GM23338 (cell line): ENCODE measurements around the gene ANKRD34B. TPM values are rescaled to one million over a fixed set of nuclear protein-coding genes. Genes with fewer than 3 reads are reported as not detected.

ENCODE experiments used
- ATAC-seq: fragments of 200-7000 bp; cut with Tn5 transposase; 3 replicates; pipeline ENCODE4 v1.9.1; 2020
- DNase-seq: peaks from one replicate; pipeline ENCODE4 v3.0.0-alpha.2; 2015; ENCODE audit warnings: low spot score
- H2AFZ ChIP-seq: fragments of 200-600 bp; sonication (generic); 2 replicates; pipeline ENCODE4 v1.8.0; 2016; ENCODE audit warnings: antibody characterized with exemption, mild to moderate bottlenecking, moderate library complexity
- H3F3A ChIP-seq: fragments of 200-600 bp; sonication (generic); replicated peaks from 2 replicates; pipeline ENCODE4 v1.8.0; 2017; ENCODE audit warnings: antibody characterized with exemption, mixed run types, low read depth
- H3K27ac ChIP-seq: fragments of 200-600 bp; sonication (generic); 2 replicates; pipeline ENCODE4 v1.6.1; 2016; ENCODE audit warnings: low read depth
- H3K27me3 ChIP-seq: fragments of 200-600 bp; sonication (generic); 2 replicates; pipeline ENCODE4 v1.8.0; 2016; ENCODE audit warnings: mild to moderate bottlenecking, mixed run types, moderate library complexity; ENCODE audit not compliant: insufficient read depth
- H3K36me3 ChIP-seq: fragments of 200-600 bp; sonication (generic); 2 replicates; pipeline ENCODE4 v1.8.0; 2016; ENCODE audit warnings: mild to moderate bottlenecking; ENCODE audit not compliant: insufficient read depth
- H3K4me1 ChIP-seq: fragments of 200-600 bp; sonication (generic); 2 replicates; pipeline ENCODE4 v1.8.0; 2016; ENCODE audit warnings: mild to moderate bottlenecking, moderate library complexity; ENCODE audit not compliant: insufficient read depth
- H3K4me2 ChIP-seq: fragments of 200-600 bp; sonication (generic); 2 replicates; pipeline ENCODE4 v1.7.1; 2017; ENCODE audit warnings: mixed run types
- H3K4me3 ChIP-seq: fragments of 200-600 bp; sonication (generic); 2 replicates; pipeline ENCODE4 v1.6.1; 2016; ENCODE audit warnings: mixed run types
- H3K79me2 ChIP-seq: fragments of 200-600 bp; sonication (generic); replicated peaks from 2 replicates; pipeline ENCODE4 v1.8.0; 2017; ENCODE audit warnings: mild to moderate bottlenecking; ENCODE audit not compliant: insufficient read depth
- H3K9me2 ChIP-seq: fragments of 200-600 bp; sonication (generic); 2 replicates; pipeline ENCODE4 v1.8.0; 2017; ENCODE audit not compliant: insufficient read depth
- H4K20me1 ChIP-seq: fragments of 200-600 bp; sonication (generic); replicated peaks from 2 replicates; pipeline ENCODE4 v1.8.0; 2017; ENCODE audit warnings: mild to moderate bottlenecking; ENCODE audit not compliant: insufficient read depth
- H3K27ac Mint-ChIP-seq: 2 replicates; pipeline ENCODE4 v1.8.0; 2020; ENCODE audit warnings: inconsistent platforms, mild to moderate bottlenecking, moderate library complexity, mixed read lengths
- H3K27me3 Mint-ChIP-seq: 3 replicates; pipeline ENCODE4 v1.8.0; 2022; ENCODE audit warnings: low read depth, mild to moderate bottlenecking, moderate library complexity, mixed read lengths, inconsistent platforms; ENCODE audit not compliant: insufficient read depth, poor library complexity
- H3K36me3 Mint-ChIP-seq: 3 replicates; pipeline ENCODE4 v1.8.0; 2021; ENCODE audit warnings: low read depth, mild to moderate bottlenecking, inconsistent platforms, moderate library complexity, mixed read lengths
- H3K4me1 Mint-ChIP-seq: 3 replicates; pipeline ENCODE4 v1.8.0; 2020; ENCODE audit warnings: mild to moderate bottlenecking, inconsistent platforms, mixed read lengths
- H3K4me3 Mint-ChIP-seq: 3 replicates; pipeline ENCODE4 v1.8.0; 2021; ENCODE audit warnings: moderate library complexity, mild to moderate bottlenecking, inconsistent platforms, mixed read lengths
- H3K9me3 Mint-ChIP-seq: 3 replicates; pipeline ENCODE4 v1.8.0; 2020; ENCODE audit warnings: moderate library complexity, mild to moderate bottlenecking, inconsistent platforms, mixed read lengths
- CREB1 ChIP-seq: fragments of 250-450 bp; sonication (Bioruptor Pico); IDR thresholded peaks from 2 replicates; pipeline ENCODE4 v1.5.0; 2020; ENCODE audit warnings: low read depth, mild to moderate bottlenecking, moderate library complexity
- ETS1 ChIP-seq: IDR thresholded peaks from 2 replicates; pipeline ENCODE4 v1.6.1; 2016; ENCODE audit warnings: antibody characterized with exemption
- EZH2 ChIP-seq: fragments of 200-600 bp; sonication (generic); IDR thresholded peaks from one replicate; pipeline ENCODE4 v1.8.0; 2017; ENCODE audit warnings: antibody characterized with exemption, mild to moderate bottlenecking, low read depth; ENCODE audit not compliant: unreplicated experiment
- EZH2phosphoT487 ChIP-seq: fragments of 200-600 bp; sonication (generic); IDR thresholded peaks from one replicate; pipeline ENCODE4 v1.8.1; 2018; ENCODE audit warnings: antibody characterized with exemption; ENCODE audit not compliant: unreplicated experiment
- JUNB ChIP-seq: IDR thresholded peaks from one replicate; pipeline ENCODE4 v1.6.1; 2016; ENCODE audit warnings: antibody characterized with exemption; ENCODE audit not compliant: unreplicated experiment
- NANOG ChIP-seq: IDR thresholded peaks from 2 replicates; pipeline ENCODE4 v1.6.1; 2016; ENCODE audit warnings: antibody characterized with exemption, borderline replicate concordance
- POLR2AphosphoS5 ChIP-seq: IDR thresholded peaks from 2 replicates; pipeline ENCODE4 v1.6.1; 2016; ENCODE audit warnings: antibody characterized with exemption, low read depth
- STAT1 ChIP-seq: IDR thresholded peaks from one replicate; pipeline ENCODE4 v1.6.1; 2016; ENCODE audit warnings: antibody characterized with exemption; ENCODE audit not compliant: unreplicated experiment
- ZNF114 ChIP-seq: fragments of 250-450 bp; sonication (Bioruptor Pico); IDR thresholded peaks from 2 replicates; pipeline ENCODE4 v1.5.0; 2020; ENCODE audit warnings: mild to moderate bottlenecking, moderate library complexity
- ZNF331 ChIP-seq: fragments of 250-450 bp; sonication (Bioruptor Pico); IDR thresholded peaks from 2 replicates; pipeline ENCODE4 v1.5.0; 2020; ENCODE audit warnings: low read depth, mild to moderate bottlenecking, moderate library complexity
- polyA plus RNA-seq: library from polyadenylated mRNA; unstranded; fragments of >200 nt; fragmentation: Nextera tagmentation; extraction: Ambion mirVana; gene quantifications from 2 replicates; pipeline ENCODE4 v1.2.1, GENCODE V29; 2016
- total RNA-seq: library from RNA; depleted of rRNA; stranded (reverse); fragments of >200 nt; shearing (Covaris generic); gene quantifications from 2 replicates; pipeline ENCODE4 v1.2.3, GENCODE V29; 2014
- TF ChIP-seq, protein P1 (sequence below): IDR thresholded peaks from one replicate; pipeline ENCODE4 v1.6.1; 2018; ENCODE audit warnings: antibody characterized with exemption; ENCODE audit not compliant: unreplicated experiment
- TF ChIP-seq, protein P2 (sequence below), 2 experiments: fragments of 200-600 bp in 1 of 2; sonication (generic) in 1 of 2; conservative IDR thresholded peaks; 2 replicates each; pipeline versions ENCODE4 v1.5.1 to v1.6.1; 2016 to 2017; ENCODE audit warnings: antibody characterized with exemption in 2 of 2, low read depth in 2 of 2, mild to moderate bottlenecking in 2 of 2, moderate library complexity in 1 of 2
- TF ChIP-seq, protein P3 (sequence below): fragments of 250-450 bp; sonication (Bioruptor Pico); IDR thresholded peaks from 2 replicates; pipeline ENCODE4 v1.5.0; 2020; ENCODE audit warnings: mild to moderate bottlenecking, moderate library complexity

Gene ANKRD34B
- total and polyA plus RNA-seq, 2 experiments from 2014 or later: 1.6 to 2.9 TPM

- H3K9me2 ChIP-seq: no peaks in the 10 kb centered on the region
- no peaks in the 10 kb centered on the region for H3K36me3 ChIP-seq
- DNase-seq (peak; percentile 54), ATAC-seq (peak; percentile 39)
- peaks cover 13% of the 10 kb centered on the region for H3K4me1 Mint-ChIP-seq
- H3K36me3 Mint-ChIP-seq: no peaks in the 10 kb centered on the region; the same call in 2 of the 3 replicates
- no peaks in the 10 kb centered on the region for H4K20me1 ChIP-seq
- peaks cover 5% of the 10 kb centered on the region; the same call in 1 of the 2 replicates for H3K4me1 ChIP-seq
- H3K4me3 ChIP-seq: peak overlapping the region; percentile 79
- no peaks in the 10 kb centered on the region; the same call in 2 of the 3 replicates for H3K9me3 Mint-ChIP-seq
- H3K4me2 ChIP-seq: peak overlapping the region; percentile 93
- peak overlapping the region; percentile 77 for H3K4me3 Mint-ChIP-seq
- peaks cover 59% of the 10 kb centered on the region for H3K27me3 ChIP-seq
- H2AFZ ChIP-seq: peak overlapping the region; percentile 96
- H3K79me2 ChIP-seq: no peaks in the 10 kb centered on the region
- peaks cover 8% of the 10 kb centered on the region; the same call in 1 of the 2 replicates for H3F3A ChIP-seq
- peaks cover 36% of the 10 kb centered on the region for H3K27me3 Mint-ChIP-seq
- TF ChIP-seq EZH2phosphoT487 (no peak), EZH2 (no peak), STAT1 (no peak), CREB1 (CRISPR knock-in tag) (no peak), ZNF114 (CRISPR knock-in tag) (no peak), JUNB (no peak), ETS1 (no peak), POLR2AphosphoS5 (no peak), ZNF331 (CRISPR knock-in tag) (no peak), NANOG (no peak)
- TF ChIP-seq, protein P1, sequence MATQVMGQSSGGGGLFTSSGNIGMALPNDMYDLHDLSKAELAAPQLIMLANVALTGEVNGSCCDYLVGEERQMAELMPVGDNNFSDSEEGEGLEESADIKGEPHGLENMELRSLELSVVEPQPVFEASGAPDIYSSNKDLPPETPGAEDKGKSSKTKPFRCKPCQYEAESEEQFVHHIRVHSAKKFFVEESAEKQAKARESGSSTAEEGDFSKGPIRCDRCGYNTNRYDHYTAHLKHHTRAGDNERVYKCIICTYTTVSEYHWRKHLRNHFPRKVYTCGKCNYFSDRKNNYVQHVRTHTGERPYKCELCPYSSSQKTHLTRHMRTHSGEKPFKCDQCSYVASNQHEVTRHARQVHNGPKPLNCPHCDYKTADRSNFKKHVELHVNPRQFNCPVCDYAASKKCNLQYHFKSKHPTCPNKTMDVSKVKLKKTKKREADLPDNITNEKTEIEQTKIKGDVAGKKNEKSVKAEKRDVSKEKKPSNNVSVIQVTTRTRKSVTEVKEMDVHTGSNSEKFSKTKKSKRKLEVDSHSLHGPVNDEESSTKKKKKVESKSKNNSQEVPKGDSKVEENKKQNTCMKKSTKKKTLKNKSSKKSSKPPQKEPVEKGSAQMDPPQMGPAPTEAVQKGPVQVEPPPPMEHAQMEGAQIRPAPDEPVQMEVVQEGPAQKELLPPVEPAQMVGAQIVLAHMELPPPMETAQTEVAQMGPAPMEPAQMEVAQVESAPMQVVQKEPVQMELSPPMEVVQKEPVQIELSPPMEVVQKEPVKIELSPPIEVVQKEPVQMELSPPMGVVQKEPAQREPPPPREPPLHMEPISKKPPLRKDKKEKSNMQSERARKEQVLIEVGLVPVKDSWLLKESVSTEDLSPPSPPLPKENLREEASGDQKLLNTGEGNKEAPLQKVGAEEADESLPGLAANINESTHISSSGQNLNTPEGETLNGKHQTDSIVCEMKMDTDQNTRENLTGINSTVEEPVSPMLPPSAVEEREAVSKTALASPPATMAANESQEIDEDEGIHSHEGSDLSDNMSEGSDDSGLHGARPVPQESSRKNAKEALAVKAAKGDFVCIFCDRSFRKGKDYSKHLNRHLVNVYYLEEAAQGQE: no peak
- TF ChIP-seq, protein P2, sequence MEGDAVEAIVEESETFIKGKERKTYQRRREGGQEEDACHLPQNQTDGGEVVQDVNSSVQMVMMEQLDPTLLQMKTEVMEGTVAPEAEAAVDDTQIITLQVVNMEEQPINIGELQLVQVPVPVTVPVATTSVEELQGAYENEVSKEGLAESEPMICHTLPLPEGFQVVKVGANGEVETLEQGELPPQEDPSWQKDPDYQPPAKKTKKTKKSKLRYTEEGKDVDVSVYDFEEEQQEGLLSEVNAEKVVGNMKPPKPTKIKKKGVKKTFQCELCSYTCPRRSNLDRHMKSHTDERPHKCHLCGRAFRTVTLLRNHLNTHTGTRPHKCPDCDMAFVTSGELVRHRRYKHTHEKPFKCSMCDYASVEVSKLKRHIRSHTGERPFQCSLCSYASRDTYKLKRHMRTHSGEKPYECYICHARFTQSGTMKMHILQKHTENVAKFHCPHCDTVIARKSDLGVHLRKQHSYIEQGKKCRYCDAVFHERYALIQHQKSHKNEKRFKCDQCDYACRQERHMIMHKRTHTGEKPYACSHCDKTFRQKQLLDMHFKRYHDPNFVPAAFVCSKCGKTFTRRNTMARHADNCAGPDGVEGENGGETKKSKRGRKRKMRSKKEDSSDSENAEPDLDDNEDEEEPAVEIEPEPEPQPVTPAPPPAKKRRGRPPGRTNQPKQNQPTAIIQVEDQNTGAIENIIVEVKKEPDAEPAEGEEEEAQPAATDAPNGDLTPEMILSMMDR (conservative IDR thresholded peaks at IDR 0.05; ENCODE audit: low read depth in 2 of 2): no peak
- TF ChIP-seq, protein P3, sequence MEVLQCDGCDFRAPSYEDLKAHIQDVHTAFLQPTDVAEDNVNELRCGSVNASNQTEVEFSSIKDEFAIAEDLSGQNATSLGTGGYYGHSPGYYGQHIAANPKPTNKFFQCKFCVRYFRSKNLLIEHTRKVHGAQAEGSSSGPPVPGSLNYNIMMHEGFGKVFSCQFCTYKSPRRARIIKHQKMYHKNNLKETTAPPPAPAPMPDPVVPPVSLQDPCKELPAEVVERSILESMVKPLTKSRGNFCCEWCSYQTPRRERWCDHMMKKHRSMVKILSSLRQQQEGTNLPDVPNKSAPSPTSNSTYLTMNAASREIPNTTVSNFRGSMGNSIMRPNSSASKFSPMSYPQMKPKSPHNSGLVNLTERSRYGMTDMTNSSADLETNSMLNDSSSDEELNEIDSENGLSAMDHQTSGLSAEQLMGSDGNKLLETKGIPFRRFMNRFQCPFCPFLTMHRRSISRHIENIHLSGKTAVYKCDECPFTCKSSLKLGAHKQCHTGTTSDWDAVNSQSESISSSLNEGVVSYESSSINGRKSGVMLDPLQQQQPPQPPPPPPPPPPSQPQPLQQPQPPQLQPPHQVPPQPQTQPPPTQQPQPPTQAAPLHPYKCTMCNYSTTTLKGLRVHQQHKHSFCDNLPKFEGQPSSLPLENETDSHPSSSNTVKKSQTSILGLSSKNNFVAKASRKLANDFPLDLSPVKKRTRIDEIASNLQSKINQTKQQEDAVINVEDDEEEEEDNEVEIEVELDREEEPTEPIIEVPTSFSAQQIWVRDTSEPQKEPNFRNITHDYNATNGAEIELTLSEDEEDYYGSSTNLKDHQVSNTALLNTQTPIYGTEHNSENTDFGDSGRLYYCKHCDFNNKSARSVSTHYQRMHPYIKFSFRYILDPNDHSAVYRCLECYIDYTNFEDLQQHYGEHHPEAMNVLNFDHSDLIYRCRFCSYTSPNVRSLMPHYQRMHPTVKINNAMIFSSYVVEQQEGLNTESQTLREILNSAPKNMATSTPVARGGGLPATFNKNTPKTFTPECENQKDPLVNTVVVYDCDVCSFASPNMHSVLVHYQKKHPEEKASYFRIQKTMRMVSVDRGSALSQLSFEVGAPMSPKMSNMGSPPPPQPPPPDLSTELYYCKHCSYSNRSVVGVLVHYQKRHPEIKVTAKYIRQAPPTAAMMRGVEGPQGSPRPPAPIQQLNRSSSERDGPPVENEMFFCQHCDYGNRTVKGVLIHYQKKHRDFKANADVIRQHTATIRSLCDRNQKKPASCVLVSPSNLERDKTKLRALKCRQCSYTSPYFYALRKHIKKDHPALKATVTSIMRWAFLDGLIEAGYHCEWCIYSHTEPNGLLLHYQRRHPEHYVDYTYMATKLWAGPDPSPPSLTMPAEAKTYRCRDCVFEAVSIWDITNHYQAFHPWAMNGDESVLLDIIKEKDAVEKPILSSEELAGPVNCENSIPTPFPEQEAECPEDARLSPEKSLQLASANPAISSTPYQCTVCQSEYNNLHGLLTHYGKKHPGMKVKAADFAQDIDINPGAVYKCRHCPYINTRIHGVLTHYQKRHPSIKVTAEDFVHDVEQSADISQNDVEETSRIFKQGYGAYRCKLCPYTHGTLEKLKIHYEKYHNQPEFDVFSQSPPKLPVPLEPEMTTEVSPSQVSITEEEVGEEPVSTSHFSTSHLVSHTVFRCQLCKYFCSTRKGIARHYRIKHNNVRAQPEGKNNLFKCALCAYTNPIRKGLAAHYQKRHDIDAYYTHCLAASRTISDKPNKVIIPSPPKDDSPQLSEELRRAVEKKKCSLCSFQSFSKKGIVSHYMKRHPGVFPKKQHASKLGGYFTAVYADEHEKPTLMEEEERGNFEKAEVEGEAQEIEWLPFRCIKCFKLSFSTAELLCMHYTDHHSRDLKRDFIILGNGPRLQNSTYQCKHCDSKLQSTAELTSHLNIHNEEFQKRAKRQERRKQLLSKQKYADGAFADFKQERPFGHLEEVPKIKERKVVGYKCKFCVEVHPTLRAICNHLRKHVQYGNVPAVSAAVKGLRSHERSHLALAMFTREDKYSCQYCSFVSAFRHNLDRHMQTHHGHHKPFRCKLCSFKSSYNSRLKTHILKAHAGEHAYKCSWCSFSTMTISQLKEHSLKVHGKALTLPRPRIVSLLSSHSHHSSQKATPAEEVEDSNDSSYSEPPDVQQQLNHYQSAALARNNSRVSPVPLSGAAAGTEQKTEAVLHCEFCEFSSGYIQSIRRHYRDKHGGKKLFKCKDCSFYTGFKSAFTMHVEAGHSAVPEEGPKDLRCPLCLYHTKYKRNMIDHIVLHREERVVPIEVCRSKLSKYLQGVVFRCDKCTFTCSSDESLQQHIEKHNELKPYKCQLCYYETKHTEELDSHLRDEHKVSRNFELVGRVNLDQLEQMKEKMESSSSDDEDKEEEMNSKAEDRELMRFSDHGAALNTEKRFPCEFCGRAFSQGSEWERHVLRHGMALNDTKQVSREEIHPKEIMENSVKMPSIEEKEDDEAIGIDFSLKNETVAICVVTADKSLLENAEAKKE (CRISPR knock-in tag): no peak
- H3K27ac ChIP-seq: no peak overlapping the region
- H3K27ac Mint-ChIP-seq: no peak overlapping the region
Measured at GRCh38 chr5:80569086-80569960, 757 bp downstream of the ANKRD34B start.
